DMS153 treated with DMSO at 0.1 percent for 48 hours (cell line): ENCODE measurements around the gene TINAGL1.

Experiments used
- DNase-seq: peaks from one replicate; lab custom pipeline; 2025; ENCODE audit not compliant: unreplicated experiment; lab: John Stamatoyannopoulos, UW

The TINAGL1 gene, protein sequence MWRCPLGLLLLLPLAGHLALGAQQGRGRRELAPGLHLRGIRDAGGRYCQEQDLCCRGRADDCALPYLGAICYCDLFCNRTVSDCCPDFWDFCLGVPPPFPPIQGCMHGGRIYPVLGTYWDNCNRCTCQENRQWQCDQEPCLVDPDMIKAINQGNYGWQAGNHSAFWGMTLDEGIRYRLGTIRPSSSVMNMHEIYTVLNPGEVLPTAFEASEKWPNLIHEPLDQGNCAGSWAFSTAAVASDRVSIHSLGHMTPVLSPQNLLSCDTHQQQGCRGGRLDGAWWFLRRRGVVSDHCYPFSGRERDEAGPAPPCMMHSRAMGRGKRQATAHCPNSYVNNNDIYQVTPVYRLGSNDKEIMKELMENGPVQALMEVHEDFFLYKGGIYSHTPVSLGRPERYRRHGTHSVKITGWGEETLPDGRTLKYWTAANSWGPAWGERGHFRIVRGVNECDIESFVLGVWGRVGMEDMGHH

DNA sequence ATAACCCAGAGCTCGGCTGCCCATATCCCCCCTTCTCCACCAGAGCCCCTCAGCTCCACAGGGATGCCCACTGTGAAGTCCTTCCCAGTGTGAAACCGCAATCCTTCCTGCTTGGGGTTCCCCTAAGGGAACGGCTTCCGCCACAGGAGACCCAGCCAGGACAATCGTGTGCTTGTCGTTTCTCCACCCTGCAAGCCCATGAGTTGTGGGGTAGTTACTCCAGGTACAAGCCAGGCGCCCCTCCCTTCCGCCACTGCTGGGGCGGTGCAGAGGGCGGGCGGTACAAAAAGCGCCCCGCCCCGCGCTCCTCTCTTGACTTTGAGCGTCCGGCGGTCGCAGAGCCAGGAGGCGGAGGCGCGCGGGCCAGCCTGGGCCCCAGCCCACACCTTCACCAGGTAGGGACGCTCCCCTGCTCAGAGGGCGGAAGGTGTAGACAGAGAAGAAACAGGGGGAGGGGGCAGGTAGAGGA is at the start of gene TINAGL1:
Gene TINAGL1 (plus strand): TSS at position 315 of the 469 bp plus-strand sequence. CDS start 634 bp downstream, outside the sequence.
- DNase-seq = peak; percentile 55

DNA sequence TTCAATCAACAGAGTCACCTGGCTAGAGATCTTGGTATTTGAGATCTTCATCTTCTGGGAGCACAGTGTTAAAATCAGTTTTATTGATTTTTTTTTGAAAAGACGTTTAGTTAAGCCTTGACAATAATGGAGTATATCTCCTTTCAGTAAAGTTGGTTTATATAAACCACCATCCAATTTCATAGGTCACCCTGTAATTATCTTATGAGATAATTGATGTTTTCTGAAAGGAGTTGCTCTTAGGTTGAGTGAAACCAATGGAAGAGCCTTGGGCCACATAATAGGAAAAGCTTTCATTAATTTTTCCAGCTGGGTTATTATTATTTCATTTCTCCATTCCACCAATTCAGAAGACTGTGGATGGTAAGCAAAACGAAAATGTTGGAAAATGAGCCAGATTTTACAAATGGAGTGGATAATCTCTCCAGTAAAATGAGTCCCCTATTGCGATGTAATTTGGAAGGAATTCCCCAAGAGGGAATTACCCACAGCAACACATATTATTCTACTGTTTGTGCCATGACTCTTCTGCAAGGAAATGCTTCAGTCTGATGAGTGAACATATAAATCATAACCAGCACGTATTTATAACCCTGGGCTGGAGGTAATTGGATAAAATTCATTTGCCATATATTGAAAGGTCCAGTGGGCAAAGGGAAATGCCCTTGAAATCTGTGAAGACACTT is 46.2 kb upstream of the TINAGL1 start:
- no peak for DNase-seq

DNA sequence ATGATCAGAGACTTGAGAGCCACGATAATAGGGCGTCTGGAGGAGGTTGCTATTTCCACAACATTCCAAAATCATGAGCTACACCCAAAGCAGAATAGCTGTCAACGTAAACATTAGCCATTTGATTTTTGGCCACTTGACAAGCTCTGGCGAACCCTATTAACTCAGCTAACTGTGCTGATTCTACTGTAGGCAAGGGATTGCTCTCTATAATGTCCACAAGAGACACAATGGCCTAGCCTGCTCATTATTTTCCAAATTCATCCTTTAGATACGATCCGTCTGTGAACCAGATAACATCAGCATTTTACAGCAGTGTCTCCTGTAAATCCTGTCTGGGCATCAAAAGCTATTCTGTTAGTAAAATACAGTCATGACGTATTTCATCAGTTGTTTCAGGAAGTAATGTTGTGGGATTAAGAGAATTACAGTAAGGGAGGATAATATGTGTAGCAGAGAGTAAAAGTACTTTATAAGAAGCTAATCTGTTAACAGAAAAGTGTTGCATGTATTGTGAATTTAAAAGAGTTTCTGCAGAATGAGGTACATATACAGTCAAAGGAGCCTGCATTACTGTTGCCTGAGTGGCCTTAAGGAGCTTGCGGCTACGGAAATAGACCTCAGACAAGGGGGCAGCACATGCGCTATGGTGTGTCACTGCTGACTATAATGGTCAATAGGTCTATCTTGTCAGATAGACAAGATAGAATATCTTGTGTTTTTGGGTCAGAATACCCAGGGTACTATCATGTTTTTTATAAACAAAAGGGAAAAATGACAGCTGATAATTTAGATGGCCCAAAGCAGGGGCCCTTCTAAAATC is 44.9 kb upstream of the TINAGL1 start:
- DNase-seq = peak; percentile 99

DNA sequence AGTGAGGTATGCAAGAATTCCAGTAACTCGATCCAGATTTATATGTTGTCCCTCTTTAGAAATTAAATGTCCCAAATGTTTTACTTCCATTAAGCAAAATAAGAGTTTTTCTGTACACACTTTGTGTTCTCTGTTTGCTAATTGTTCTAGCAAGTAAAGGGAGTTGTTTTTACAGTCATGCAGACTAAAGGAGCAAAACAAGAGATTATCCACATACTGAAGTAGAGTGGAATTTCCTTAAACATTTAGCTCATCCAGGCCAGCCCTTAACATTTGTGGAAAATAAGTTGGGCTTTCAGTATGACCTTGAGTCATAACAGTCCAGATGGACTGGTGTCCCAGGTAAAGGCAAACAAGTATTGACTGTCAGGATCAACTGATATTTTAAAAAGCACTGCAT is 44.1 kb upstream of the TINAGL1 start:
- DNase-seq = no peak

DNA sequence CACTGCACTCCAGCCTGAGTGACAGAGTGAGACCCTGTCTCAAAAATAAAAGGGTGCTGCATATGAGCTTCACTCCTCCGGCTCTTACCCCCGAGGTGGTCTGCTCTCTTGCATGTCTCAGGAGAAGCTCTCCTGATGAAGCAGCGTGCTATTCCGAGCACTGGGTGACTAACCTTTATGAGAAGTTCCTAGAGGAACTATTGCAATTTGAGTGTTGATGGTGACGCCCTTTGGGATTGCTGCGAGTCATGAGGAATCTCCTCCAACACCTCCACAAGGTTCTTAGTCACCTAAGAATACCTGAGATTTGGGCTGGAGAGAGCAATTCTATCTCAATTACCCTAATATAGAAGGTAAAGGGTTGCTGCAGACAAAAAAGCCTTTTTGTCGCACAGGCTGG is 40.8 kb upstream of the TINAGL1 start:
- DNase-seq = no peak

DNA sequence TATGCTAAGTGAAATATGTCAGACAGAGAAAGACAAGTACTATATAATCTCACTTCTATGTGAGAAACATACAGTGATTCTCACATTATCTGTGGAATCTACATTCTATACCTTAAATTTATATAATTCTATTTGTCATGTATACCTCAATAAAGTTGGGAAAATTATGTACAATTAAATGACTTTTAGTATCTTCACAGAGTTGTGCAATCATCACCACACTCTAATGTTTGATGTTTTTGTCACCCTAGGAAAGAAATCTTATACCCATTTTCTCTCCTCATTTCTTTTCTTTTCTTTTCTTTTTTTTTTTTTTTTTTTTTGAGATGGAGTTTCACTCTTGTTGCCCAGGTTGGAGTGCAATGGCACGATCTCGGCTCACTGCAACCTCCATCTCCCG is 37.0 kb upstream of the TINAGL1 start:
- DNase-seq = no peak

DNA sequence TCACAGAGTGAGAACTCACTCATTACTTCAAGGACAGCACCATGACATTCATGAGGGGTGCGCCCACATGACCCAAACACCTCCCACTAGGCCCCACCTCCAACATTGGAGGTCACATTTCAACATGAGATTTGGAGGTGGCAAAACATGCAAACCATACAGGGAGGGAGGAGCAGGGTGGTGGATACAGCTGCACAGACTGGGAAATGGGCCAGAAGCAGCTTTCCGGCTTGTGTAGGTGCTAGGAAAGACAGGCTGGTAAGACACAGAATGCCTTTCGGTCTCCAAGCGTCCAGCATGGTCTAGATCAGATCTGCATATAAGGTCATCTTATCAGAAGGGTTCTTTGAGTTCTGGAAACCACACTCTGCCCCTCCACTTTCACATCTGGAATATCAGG is 35.1 kb upstream of the TINAGL1 start:
- DNase-seq = no peak

DNA sequence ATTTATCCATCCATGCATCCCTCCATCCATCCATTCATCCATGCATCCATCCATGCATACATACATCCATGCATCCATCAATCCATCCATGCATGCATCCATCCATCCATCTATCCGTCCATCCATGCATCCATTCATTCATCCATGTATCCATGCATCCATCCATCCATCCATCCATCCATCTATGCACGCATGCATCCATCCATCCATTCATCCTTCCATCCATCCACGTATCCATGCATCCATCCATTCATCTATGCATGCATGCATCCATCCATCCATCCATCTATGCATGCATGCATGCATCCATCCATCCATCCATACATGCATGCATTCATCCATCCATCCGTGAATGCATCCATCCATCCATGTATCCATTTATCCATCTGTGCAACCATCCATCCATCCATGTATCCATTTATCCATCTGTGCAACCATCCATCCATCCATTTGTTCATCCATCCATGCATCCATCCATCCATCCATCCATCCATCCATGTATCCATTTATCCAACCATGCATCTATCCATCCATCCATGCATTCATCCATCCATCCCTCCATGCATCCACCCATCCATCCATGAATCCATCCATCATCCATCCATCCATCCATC is 30.3 kb upstream of the TINAGL1 start:
- DNase-seq = no peak

DNA sequence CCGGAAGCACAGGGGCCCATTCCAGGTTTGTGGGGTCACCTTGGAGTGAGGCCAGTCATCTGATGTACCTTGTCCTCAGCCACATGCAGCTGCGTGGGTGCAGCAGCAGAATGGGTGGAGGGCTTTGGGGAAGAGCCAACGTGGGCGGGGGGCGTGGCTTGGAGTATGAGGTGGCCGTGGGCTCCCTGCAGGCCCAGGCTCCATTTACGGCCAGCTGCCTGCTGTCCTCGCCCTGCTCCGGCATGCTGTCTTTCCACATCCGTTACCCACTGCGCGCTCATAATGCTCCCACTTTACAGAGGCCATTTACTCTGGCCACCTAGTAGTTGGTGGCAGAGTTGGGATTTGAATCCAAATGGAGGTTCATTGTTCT is 27.8 kb upstream of the TINAGL1 start:
- DNase-seq = no peak

DNA sequence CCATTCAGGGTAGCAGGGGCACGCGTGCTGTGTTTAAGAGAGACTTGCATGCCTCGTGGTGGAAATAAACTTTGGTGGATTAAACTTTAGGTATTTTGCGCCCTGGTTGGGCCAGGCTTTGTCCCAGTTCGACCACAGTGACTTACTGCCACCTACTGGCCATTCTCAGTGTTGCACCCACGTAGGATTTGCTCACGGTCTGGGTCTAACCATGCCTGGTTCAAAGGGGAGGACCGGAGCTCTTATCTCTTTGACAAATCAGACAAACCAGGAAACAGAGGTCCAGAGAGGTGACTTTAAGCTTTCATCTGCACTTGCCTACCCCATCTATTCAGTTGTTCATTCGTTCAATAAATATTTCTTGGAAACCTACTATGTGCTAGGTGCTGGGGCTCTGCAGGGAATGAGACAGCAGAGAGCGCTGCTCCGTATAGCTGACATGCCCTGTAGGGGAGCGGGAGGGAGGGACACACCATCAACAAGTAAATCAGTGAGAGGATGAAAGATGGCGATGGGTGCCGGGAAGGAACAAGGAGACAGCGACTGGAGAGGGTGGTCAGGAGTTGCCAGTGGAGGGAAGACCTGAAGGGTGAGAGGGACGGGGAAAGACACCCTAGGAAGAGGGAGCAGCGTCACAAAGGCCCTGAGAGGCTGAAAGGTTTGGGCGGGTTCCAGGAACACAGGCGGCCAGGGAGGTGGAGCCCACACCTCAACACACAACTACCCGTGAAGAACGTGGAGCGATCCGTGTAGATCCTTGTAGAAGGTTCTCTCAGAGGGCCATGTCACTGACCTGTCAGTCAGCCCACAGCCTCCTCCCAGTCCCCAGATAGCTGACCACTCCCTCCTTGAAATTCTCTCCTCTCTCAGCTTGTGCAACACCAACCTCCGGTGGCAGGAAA is 27.2 kb upstream of the TINAGL1 start:
- peak; percentile 100 for DNase-seq

DNA sequence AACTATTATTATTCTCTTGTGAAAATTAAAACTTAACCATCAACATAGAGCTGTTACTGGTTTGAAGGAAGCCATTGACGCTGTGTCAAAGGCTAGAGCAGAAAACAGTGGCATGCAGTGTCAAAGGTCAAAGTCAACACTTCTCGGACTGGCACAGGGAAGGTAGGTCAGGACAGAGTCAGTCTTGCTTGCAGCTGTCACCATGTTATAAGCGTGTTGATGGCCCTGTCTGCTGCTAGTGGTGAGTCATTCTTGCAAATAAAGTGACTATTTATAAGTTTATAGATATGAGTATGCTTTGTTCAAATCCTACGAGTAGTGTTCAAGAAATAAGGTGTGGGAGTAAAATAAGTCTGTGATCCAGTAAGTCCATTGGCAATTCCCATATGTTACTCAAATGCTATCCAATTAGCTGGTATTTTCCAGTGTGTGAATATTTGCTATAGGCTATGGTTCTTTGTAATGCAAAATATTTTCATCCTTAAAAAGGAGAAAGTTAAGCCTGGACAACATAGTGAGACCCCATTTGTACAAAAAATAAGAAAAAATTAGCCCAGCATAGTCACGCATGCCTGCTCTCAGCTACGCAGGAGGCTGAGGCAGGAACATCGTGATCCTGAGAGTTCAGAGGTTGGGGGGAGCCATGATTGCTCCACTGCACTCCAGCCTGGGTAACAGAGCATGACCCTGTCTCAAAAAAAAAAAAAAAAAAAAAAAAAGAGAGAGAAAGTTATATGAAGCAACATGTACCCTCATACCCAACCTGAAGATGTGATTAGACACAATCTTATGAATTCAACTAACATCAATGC is 26.3 kb upstream of the TINAGL1 start:
- DNase-seq = no peak

DNA sequence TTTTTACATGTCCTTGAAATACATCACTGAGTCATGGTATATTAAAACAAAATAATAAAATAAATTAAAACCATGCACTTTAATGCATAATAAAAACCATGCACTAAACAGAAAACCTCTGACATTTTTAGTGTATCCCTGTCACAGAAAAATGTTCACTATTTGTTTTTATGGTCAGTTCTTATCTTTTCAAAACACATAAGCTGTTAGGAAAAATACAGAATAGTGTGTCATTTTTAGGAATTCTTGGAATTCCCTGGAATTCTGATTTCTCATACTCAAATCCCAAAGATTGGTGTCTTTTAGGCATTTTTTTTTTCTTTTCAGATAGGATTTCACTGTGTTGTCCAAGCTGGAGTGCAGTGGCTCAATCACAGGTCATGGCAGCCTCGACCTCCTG is 25.1 kb upstream of the TINAGL1 start:
- no peak for DNase-seq

DNA sequence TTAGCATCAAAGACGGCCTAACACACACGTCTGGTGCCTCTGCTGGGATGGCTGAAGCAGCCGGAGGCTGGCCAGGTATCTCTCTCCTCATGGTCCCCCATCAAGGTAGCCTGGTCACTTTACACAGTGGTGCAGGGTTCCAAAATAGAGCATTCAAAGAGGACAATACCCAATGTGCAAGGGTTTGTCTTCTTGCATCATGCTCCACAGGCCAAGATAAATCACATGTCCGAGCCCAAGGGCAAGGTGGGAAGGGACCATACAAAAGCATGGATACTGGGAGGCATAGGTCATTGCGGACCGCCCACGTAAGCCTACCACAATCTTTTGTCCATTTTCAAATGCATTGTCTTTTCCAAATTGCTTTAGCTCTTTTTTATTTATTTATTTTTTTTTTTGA is 23.8 kb upstream of the TINAGL1 start:
- DNase-seq = no peak

DNA sequence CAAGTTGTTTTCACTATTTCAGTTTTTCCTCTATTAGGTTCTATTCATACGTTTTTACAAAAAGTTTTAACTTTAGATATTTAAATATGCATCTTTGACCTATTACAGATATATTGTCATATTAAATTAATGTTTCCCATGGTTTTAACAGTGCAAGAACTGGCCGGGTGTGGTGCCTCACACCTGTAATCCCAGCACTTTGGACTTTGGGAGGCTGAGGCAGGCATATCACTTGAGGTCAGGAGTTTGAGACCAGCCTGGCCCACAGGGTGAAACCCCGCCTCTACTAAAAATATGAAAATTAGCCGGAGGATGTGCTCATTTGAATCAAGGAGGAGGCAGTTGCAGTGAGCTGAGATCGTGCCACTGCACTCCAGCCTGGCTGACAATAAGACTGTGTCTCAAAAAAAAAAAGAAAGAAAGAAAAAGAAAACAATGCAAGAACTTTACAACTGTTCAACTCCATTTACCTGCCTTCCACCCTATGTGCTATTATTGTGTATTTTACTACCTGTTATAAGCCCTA is 19.8 kb upstream of the TINAGL1 start:
- no peak for DNase-seq

DNA sequence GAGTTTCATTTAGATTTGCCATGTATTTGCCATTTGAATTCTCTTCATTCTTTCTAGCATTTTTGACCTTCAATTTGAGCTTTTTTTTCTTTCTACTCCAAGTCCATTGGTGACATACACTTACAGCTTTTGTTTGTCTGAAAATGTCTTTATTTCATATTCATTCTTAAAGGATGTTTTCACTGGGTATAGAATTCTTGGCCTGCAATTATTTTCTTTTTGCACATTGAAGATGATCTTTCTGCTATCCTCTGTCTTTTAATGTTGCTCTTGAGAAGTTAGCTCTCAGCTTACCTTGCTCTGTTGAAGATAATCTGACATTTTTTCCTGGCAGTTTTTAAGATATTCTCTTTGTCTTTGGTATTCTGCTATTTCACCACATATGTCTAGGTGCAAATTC is 16.6 kb upstream of the TINAGL1 start:
- DNase-seq = no peak

DNA sequence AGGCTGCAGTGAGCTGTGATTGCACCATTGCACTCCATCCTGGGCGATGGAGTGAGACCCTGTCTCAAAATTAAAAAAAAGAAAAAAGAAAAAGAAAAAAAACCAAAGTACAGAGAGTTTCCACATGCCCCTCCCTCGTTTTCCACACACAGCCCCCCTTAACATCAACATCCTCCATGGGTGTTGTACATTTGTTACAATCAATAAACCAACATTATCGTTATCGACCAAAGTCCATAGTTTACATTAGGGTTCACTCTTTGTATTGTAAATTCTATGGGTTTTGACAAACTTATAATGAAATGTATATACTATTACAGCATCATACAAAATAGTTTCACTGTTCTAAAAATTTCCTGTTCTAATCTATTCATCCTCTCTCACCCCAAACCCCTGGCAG is 15.9 kb upstream of the TINAGL1 start:
- DNase-seq = no peak

DNA sequence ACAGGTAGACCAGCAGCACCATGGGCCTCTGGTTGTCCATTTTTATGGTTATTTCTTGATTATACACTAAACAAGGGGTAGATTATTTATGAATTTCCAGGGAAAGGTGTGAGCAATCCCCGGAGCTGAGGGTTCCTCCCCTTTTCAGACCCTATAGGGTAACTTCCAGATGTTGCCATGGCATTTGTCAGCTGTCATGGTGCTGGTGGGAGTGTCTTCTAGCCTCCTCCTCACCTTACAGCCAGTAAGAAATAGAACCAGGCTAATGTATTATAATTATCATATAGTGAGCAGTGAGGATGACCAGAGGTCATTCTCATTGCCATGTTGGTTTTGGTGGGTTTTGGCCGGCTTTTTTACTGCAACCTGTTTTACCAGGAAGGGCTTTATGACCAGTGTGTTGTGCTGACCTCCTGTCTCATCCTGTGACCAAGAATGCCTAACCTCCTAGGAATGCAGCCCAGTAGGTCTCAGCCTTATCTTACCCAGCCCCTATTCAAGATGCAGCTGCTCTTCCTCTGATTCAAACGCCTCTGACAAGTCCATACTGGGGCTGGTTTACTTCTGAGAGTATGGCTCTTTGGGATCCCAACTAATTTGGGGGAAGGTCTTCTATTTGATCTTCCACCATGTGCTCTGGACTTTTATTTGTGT is 13.5 kb upstream of the TINAGL1 start:
- no peak for DNase-seq

DNA sequence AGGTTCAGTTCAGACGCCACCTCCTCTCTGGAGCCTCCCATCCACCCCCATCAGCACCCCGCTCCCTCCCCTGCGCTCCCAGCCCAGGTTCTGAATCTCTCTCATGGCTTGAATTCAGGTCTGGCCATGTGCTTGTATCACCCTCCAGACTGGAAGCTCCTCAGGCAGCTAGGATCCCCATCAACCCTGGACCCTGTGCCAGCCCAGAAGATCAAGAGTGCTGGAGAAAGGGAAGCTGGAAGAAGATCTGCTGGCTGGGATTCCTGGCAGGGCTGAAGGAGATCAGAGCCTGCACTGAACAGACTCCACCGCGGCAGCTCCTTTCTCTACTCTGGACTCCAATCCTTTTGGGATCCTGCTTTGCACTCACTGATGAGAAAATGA is 11.7 kb upstream of the TINAGL1 start:
- DNase-seq = no peak
